ENCODE data around the gene NSMCE1.

DNA sequence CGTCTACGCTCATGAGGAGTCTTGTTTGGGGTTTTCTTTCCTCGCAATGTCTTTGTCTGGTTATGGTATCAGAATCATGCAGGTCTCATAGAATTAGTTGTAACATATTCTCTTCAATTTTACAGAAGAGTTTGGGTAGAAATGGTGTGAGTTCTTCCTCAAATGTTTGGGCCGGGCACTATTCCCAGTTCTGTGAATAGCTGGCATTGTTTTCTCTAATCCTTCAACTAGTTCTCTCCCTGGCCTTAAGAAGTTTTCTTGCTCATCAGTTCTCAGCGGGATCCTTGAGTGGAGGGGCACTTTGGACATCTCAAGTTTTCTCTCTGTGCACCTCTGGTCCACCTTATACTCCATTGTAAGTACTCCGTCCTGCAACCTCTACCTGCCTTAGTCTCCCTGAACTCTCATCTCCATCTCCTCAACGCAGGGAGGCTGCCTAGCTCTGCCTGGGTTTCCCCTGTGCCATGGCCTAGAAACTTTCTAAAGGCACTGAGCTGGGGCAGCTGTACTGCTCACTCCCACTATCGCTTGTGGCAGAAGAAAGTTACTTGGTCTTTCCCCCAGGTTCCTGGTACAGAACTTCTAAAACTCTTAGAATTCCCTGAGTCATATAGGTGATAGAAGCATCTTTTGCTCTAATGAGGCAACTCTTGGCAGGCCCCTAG, 16.9 kb downstream of the NSMCE1 start:
- TF ChIP-seq POLR2A (IDR thresholded peaks at IDR 0.05) (no peak), EP300 (IDR thresholded peaks at IDR 0.05) (no peak)
- TF ChIP-seq, protein P1, sequence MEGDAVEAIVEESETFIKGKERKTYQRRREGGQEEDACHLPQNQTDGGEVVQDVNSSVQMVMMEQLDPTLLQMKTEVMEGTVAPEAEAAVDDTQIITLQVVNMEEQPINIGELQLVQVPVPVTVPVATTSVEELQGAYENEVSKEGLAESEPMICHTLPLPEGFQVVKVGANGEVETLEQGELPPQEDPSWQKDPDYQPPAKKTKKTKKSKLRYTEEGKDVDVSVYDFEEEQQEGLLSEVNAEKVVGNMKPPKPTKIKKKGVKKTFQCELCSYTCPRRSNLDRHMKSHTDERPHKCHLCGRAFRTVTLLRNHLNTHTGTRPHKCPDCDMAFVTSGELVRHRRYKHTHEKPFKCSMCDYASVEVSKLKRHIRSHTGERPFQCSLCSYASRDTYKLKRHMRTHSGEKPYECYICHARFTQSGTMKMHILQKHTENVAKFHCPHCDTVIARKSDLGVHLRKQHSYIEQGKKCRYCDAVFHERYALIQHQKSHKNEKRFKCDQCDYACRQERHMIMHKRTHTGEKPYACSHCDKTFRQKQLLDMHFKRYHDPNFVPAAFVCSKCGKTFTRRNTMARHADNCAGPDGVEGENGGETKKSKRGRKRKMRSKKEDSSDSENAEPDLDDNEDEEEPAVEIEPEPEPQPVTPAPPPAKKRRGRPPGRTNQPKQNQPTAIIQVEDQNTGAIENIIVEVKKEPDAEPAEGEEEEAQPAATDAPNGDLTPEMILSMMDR (IDR thresholded peaks at IDR 0.05): no peak
